ENCODE data around the gene NCR3LG1.

- no peak for TF ChIP-seq CTCF (conservative IDR thresholded peaks at IDR 0.05; ENCODE audit: low read depth, low read length)
- TF ChIP-seq EZH2 (IDR thresholded peaks at IDR 0.05; ENCODE audit: low read length, unreplicated experiment): no peak
Measured at GRCh38 chr11:17399236-17399635, 47.6 kb downstream of the NCR3LG1 start.

Measured in PC-3 (cell line).